Measurements from ENCODE around the gene DRC3. TPM values are rescaled to one million over a fixed set of nuclear protein-coding genes. Genes with fewer than 3 reads are reported as not detected.

The DRC3 gene
- total and polyA plus RNA-seq, 2 donors (not counting 3 experiments of a cell fraction or from before 2014, with no cell fraction given), result 1.6 to 2.9 TPM

- DNase-seq (ENCODE audit: low read depth, low spot score) (no peak), FAIRE-seq (no peak)
- H3K4me1 ChIP-seq (ENCODE audit: control insufficient read depth, extremely low read depth, insufficient read depth, low read length), result no peaks in the 10 kb centered on the region
- TF ChIP-seq MAX (IDR thresholded peaks at IDR 0.05; ENCODE audit: insufficient read depth, insufficient read length), result no peak
- BruUV-seq (replicated peaks), result no TSS peak
- H3K27ac ChIP-seq (ENCODE audit: insufficient read depth, low read depth, low read length), result no peak overlapping the region
- H2AFZ ChIP-seq (ENCODE audit: low read depth, low read length), result no peak overlapping the region
- intact Hi-C loops (cut with micrococcal nuclease) (no loop called here), dilution Hi-C loops (cut with MboI; ENCODE audit: extremely low pct_ligation_motif_present, low sequenced_read_pairs) (no loop called here)
- no peaks in the 10 kb centered on the region for H3K79me2 ChIP-seq (ENCODE audit: control insufficient read depth, insufficient read depth, low read length)
- H3K36me3 ChIP-seq (ENCODE audit: control insufficient read depth in 2 of 2, extremely low read depth in 1 of 2, insufficient read depth in 2 of 2, low read length in 2 of 2), result no peaks in the 10 kb centered on the region
- CTCF ChIA-PET, result interaction anchor here (1.6 kb wide), 1 partner anchor 108 kb away, joined by 4 read pairs; no protein-coding TSS in a partner anchor
- H3K9ac ChIP-seq (replicated peaks; ENCODE audit: extremely low read depth, insufficient read depth, low read length), result no peak overlapping the region
- POLR2A ChIA-PET, result no interaction called here
- H3K9me1 ChIP-seq (replicated peaks; ENCODE audit: control insufficient read depth, extremely low read depth, insufficient read depth, low read length), result no peaks in the 10 kb centered on the region
- H4K20me1 ChIP-seq (replicated peaks; ENCODE audit: control insufficient read depth, extremely low read depth, insufficient read depth, low read length), result no peaks in the 10 kb centered on the region
- no peak overlapping the region for H3K4me3 ChIP-seq (replicated peaks in 1 of 3; ENCODE audit: insufficient read depth in 1 of 3, low read depth in 1 of 3, low read length in 3 of 3)
- no peaks in the 10 kb centered on the region for H3K9me3 ChIP-seq (replicated peaks; ENCODE audit: control insufficient read depth, insufficient read depth, low read length)
- H3K27me3 ChIP-seq (ENCODE audit: control insufficient read depth in 2 of 2, insufficient read depth in 2 of 2, low read length in 2 of 2), result no peaks in the 10 kb centered on the region
- H3K4me2 ChIP-seq (ENCODE audit: insufficient read depth, low read length), result no peak overlapping the region
These were observed 26.3 kb downstream of the DRC3 start for GRCh38 chr17:17998934-17999333.

GRCh38 chr17:17999364-18000029 lies 26.8 kb downstream of the DRC3 start:
- BruUV-seq (replicated peaks), result no TSS peak
- H3K4me1 ChIP-seq (ENCODE audit: control insufficient read depth, extremely low read depth, insufficient read depth, low read length), result no peaks in the 10 kb centered on the region
- no peak overlapping the region for H2AFZ ChIP-seq (ENCODE audit: low read depth, low read length)
- H3K27me3 ChIP-seq (ENCODE audit: control insufficient read depth in 2 of 2, insufficient read depth in 2 of 2, low read length in 2 of 2), result no peaks in the 10 kb centered on the region
- POLR2A ChIA-PET, result no interaction called here
- FAIRE-seq (no peak), DNase-seq (ENCODE audit: low read depth, low spot score) (peak; percentile 14)
- H3K27ac ChIP-seq (ENCODE audit: insufficient read depth, low read depth, low read length), result no peak overlapping the region
- intact Hi-C loops (cut with micrococcal nuclease) (no loop called here), dilution Hi-C loops (cut with MboI; ENCODE audit: extremely low pct_ligation_motif_present, low sequenced_read_pairs) (no loop called here)
- no peak overlapping the region for H3K4me2 ChIP-seq (ENCODE audit: insufficient read depth, low read length)
- H3K36me3 ChIP-seq (ENCODE audit: control insufficient read depth in 2 of 2, extremely low read depth in 1 of 2, insufficient read depth in 2 of 2, low read length in 2 of 2), result no peaks in the 10 kb centered on the region
- no peak overlapping the region for H3K9ac ChIP-seq (replicated peaks; ENCODE audit: extremely low read depth, insufficient read depth, low read length)
- no peaks in the 10 kb centered on the region for H3K79me2 ChIP-seq (ENCODE audit: control insufficient read depth, insufficient read depth, low read length)
- CTCF ChIA-PET, result no interaction called here
- H4K20me1 ChIP-seq (replicated peaks; ENCODE audit: control insufficient read depth, extremely low read depth, insufficient read depth, low read length), result no peaks in the 10 kb centered on the region
- no peak for TF ChIP-seq MYC (IDR thresholded peaks at IDR 0.05; ENCODE audit: low read depth, low read length)
- no peak for TF ChIP-seq GATA2 (IDR thresholded peaks at IDR 0.05; ENCODE audit: insufficient read depth, insufficient read length, low read depth, low read length)
- no peak for TF ChIP-seq EZH2 (IDR thresholded peaks at IDR 0.05; ENCODE audit: borderline replicate concordance, low read depth, low read length, severe bottlenecking)
- TF ChIP-seq POLR2AphosphoS5 (IDR thresholded peaks at IDR 0.05; ENCODE audit: insufficient read depth, low read depth, low read length), result no peak
- TF ChIP-seq POLR2A (IDR thresholded peaks at IDR 0.05; ENCODE audit: low read depth, low read length), result no peak
- no peak for TF ChIP-seq FOS (IDR thresholded peaks at IDR 0.05; ENCODE audit: borderline replicate concordance, insufficient read depth, low read length)
- no peak for TF ChIP-seq JUN (IDR thresholded peaks at IDR 0.05; ENCODE audit: borderline replicate concordance, insufficient read depth, insufficient read length, low read depth)
- no peak for TF ChIP-seq CTCF (IDR thresholded peaks at IDR 0.05; ENCODE audit: extremely low read depth in 1 of 2, insufficient read depth in 1 of 2, low read depth in 1 of 2, low read length in 2 of 2)
- TF ChIP-seq MAX (IDR thresholded peaks at IDR 0.05; ENCODE audit: insufficient read depth, insufficient read length), result no peak
- no peaks in the 10 kb centered on the region for H3K9me3 ChIP-seq (replicated peaks; ENCODE audit: control insufficient read depth, insufficient read depth, low read length)
- no peaks in the 10 kb centered on the region for H3K9me1 ChIP-seq (replicated peaks; ENCODE audit: control insufficient read depth, extremely low read depth, insufficient read depth, low read length)
- no peak overlapping the region for H3K4me3 ChIP-seq (replicated peaks in 1 of 3; ENCODE audit: insufficient read depth in 1 of 3, low read depth in 1 of 3, low read length in 3 of 3)
